WTC11 (cell line): ENCODE measurements around the gene SPOCK1.

Source experiments
- AFF4 ChIP-seq: sonication (generic); formaldehyde crosslinking; IDR thresholded peaks from 2 replicates; pipeline ENCODE4 v1.8.1; 2023; ENCODE audit warnings: mild to moderate bottlenecking, missing genetic modification reagents, borderline replicate concordance
- NR3C1 ChIP-seq: sonication (generic); formaldehyde crosslinking; conservative IDR thresholded peaks from 2 replicates; pipeline ENCODE4 v1.8.1; 2023; ENCODE audit warnings: low read depth, mild to moderate bottlenecking, missing genetic modification reagents

- TF ChIP-seq AFF4 (no peak), NR3C1 (no peak)
These were observed 307.9 kb downstream of the SPOCK1 start for GRCh38 chr5:137191179-137191578.
